ENCODE results near the gene USPL1.

- no peak for TF ChIP-seq RAD21 (conservative IDR thresholded peaks at IDR 0.05)
- no peak for TF ChIP-seq CTCF (IDR thresholded peaks at IDR 0.05; ENCODE audit: poor library complexity, severe bottlenecking)
These were observed 80.3 kb downstream of the USPL1 start for GRCh38 chr13:30697996-30698401.

All from neural cell (in vitro differentiated cells).